ENCODE results near the gene GJC2. TPM values are rescaled to one million over a fixed set of nuclear protein-coding genes. Genes with fewer than 3 reads are reported as not detected.

The GJC2 gene
- 2.1 TPM in 2 replicates for total RNA-seq

GRCh38 chr1:228149406-228150119 is at the start of gene GJC2:
TSS of gene GJC2 (plus strand) at chr1:228149930. CDS start at chr1:228157759, 7,829 bp downstream.

GRCh38 chr1:228102791-228103620 is 46.7 kb upstream of the GJC2 start, which contains the start of gene C1orf35:
TSS of gene C1orf35 (minus strand) at chr1:228103325. CDS start at chr1:228103227, 98 bp downstream.

GRCh38 chr1:228109073-228109961 is 40.4 kb upstream of the GJC2 start, which contains the start of gene MRPL55:
TSS of gene MRPL55 (minus strand) at chr1:228109299. CDS start at chr1:228108260, 1,039 bp downstream.

GRCh38 chr1:228139931-228140723 is 9.6 kb upstream of the GJC2 start, which contains the start of gene GUK1:
TSS of gene GUK1 (plus strand) at chr1:228140279. CDS start at chr1:228140303, 24 bp downstream.

GRCh38 chr1:228165372-228166169 is 15.8 kb downstream of the GJC2 start, which contains the start of gene IBA57:
TSS of gene IBA57 (plus strand) at chr1:228165804. CDS start at chr1:228165817, 13 bp downstream.

GRCh38 chr1:228207851-228208821 is 58.4 kb downstream of the GJC2 start, which contains the start of gene OBSCN:
TSS of gene OBSCN (plus strand) at chr1:228208044. CDS start at chr1:228211784, 3,740 bp downstream.

Small RNAs within 50 kb of the gene (small RNA-seq; reads per million reads assigned to genes)
- not detected for gene AL359510.1

Other genes with a start within 250 kb of the GJC2 start
- 4.7 and 4.9 TPM in 2 replicates for gene WNT9A, start 202.0 kb upstream of the GJC2 start, total RNA-seq
- not detected in 2 replicates for gene WNT3A, start 142.9 kb upstream of the GJC2 start, total RNA-seq
- 382 and 385 TPM in 2 replicates for gene ARF1, start 67.2 kb upstream of the GJC2 start, total RNA-seq
- 2.8 and 3.5 TPM in 2 replicates for gene C1orf35, start 46.6 kb upstream of the GJC2 start, total RNA-seq
- gene MRPL55, start 40.6 kb upstream of the GJC2 start, total RNA-seq = 22.0 and 39.6 TPM in 2 replicates
- 197 and 281 TPM in 2 replicates for gene GUK1, start 9.7 kb upstream of the GJC2 start, total RNA-seq
- 6.8 and 8.8 TPM in 2 replicates for gene IBA57, start 15.9 kb downstream of the GJC2 start, total RNA-seq
- gene OBSCN, start 58.1 kb downstream of the GJC2 start, total RNA-seq = 10.6 and 11.4 TPM in 2 replicates